Body of pancreas (tissue), 4 donors: Measurements from ENCODE around the gene AGAP1.
"Not testable (repeated sequence)": the region's sequence is repeated elsewhere in the genome, so short reads cannot be mapped to it uniquely, and the experiment has no call there.

Source experiments
- POLR2A ChIP-seq, 3 donors: fragments of 450-650 bp; IDR thresholded peaks; one replicate each; pipeline ENCODE4 v1.6.1; 2016; ENCODE audit warnings: antibody characterized with exemption in 3 of 3, mild to moderate bottlenecking in 2 of 3
- TF ChIP-seq, protein P1 (sequence below), 7 experiments: fragments of 450-650 bp in 4 of 7; fragments of 200-600 bp in 3 of 7; sonication (generic) in 3 of 7; IDR thresholded peaks; one replicate each; pipeline ENCODE4 v1.5.1; 2016 to 2019; ENCODE audit warnings: antibody characterized with exemption in 7 of 7

DNA sequence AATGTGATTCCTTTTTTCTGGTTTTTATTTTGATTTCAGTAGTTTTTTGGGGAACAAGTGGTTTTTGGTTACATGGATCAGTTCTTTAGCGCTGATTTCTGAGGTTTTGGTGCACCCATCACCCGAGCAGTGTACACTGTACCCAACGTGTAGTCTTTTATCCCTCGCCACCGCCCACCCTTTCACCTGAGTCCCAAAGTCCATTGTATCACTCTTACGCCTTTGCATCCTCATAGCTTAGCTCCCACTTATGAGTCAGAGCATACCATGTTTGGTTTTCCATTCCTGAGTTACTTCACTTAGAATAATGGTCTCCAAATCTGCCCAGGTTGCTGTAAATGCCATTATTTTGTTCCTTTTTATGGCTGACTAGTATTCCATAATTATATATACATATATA lies 453.2 kb downstream of the AGAP1 start:
- TF ChIP-seq, protein P1, sequence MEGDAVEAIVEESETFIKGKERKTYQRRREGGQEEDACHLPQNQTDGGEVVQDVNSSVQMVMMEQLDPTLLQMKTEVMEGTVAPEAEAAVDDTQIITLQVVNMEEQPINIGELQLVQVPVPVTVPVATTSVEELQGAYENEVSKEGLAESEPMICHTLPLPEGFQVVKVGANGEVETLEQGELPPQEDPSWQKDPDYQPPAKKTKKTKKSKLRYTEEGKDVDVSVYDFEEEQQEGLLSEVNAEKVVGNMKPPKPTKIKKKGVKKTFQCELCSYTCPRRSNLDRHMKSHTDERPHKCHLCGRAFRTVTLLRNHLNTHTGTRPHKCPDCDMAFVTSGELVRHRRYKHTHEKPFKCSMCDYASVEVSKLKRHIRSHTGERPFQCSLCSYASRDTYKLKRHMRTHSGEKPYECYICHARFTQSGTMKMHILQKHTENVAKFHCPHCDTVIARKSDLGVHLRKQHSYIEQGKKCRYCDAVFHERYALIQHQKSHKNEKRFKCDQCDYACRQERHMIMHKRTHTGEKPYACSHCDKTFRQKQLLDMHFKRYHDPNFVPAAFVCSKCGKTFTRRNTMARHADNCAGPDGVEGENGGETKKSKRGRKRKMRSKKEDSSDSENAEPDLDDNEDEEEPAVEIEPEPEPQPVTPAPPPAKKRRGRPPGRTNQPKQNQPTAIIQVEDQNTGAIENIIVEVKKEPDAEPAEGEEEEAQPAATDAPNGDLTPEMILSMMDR (IDR thresholded peaks at IDR 0.05), result not testable (repeated sequence)
- not testable (repeated sequence) for TF ChIP-seq POLR2A (IDR thresholded peaks at IDR 0.05)
